ENCODE results near the gene TIMM21.

Gene TIMM21, protein sequence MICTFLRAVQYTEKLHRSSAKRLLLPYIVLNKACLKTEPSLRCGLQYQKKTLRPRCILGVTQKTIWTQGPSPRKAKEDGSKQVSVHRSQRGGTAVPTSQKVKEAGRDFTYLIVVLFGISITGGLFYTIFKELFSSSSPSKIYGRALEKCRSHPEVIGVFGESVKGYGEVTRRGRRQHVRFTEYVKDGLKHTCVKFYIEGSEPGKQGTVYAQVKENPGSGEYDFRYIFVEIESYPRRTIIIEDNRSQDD
- long read RNA-seq, transcript TIMM21-201 (6 exons, 3,095 nt), result major isoform, 53 of 68 reads
- long read RNA-seq, partial matches to known transcripts, result 2 of 68 reads
- long read RNA-seq, other reads (novel, unspliced or antisense), result 12 of 68 reads

DNA sequence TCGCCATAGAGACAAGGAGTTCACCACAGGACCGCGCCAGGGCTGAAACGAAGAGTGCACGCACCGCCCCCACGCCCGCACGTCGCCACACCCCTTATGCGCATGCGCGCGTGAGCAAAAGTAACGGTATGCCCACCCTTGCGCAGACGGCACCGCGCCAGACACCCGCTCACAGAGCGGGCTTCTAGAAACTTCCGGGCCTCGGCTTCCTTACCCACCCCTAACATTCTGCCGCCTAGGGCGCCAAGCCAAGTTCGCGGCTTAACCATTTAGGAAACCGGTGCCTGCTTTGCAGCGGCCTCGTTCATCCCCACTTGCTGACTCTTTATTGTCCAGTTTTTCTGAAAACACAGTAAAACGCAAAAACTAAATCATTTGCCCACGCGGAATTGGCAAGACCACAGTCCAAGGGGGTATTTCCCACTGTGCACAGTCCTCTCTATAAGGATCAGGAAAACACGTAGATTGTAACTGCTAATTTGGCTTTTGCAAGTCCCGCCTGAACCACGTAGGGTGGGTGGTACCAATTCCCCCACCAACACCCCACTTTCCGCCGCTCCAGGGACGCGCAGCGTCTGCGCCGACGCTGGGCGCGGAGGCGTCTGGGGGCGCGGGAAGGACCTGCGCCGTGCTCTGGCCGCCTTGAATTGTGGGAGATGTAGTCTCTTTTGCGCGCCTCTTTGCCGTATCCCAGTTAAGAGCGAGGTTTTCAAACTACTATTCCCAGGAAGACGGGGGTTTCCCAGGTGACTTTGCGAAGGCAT is at the start of gene TIMM21, which contains the start of gene FBXO15:
TSS of gene TIMM21 (plus strand) at position 745 of the 764 bp plus-strand sequence. CDS start 286 bp downstream, outside the sequence.
TSS of gene FBXO15 (minus strand) at position 56 of the 764 bp plus-strand sequence. CDS start at position 7, 49 bp downstream.
- no peaks in the 10 kb centered on the region for H3K27me3 ChIP-seq (ENCODE audit: insufficient read depth, poor library complexity, severe bottlenecking)
- DNase-seq (ENCODE audit: low read depth in 1 of 2, low spot score in 1 of 2), result peak; percentile 98 to 99
- peak within 1 kb of the TSS; percentile 62 for H3K4me3 ChIP-seq (replicated peaks; ENCODE audit: insufficient read depth, low read length)
- peak within 1 kb of the TSS; percentile 96 for H3K27ac ChIP-seq (replicated peaks)
- peak; percentile 44; the same call in 1 of the 2 replicates for TF ChIP-seq GABPA (IDR thresholded peaks at IDR 0.05; ENCODE audit: low read depth)
- peak; percentile 87 for TF ChIP-seq POLR2AphosphoS5 (IDR thresholded peaks at IDR 0.05; ENCODE audit: low read depth)
- no peak for TF ChIP-seq SPI1 (IDR thresholded peaks at IDR 0.05; ENCODE audit: borderline replicate concordance, low read depth)
- TF ChIP-seq, protein P1, sequence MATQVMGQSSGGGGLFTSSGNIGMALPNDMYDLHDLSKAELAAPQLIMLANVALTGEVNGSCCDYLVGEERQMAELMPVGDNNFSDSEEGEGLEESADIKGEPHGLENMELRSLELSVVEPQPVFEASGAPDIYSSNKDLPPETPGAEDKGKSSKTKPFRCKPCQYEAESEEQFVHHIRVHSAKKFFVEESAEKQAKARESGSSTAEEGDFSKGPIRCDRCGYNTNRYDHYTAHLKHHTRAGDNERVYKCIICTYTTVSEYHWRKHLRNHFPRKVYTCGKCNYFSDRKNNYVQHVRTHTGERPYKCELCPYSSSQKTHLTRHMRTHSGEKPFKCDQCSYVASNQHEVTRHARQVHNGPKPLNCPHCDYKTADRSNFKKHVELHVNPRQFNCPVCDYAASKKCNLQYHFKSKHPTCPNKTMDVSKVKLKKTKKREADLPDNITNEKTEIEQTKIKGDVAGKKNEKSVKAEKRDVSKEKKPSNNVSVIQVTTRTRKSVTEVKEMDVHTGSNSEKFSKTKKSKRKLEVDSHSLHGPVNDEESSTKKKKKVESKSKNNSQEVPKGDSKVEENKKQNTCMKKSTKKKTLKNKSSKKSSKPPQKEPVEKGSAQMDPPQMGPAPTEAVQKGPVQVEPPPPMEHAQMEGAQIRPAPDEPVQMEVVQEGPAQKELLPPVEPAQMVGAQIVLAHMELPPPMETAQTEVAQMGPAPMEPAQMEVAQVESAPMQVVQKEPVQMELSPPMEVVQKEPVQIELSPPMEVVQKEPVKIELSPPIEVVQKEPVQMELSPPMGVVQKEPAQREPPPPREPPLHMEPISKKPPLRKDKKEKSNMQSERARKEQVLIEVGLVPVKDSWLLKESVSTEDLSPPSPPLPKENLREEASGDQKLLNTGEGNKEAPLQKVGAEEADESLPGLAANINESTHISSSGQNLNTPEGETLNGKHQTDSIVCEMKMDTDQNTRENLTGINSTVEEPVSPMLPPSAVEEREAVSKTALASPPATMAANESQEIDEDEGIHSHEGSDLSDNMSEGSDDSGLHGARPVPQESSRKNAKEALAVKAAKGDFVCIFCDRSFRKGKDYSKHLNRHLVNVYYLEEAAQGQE (IDR thresholded peaks at IDR 0.05; ENCODE audit: insufficient replicate concordance, low read depth), result peak; percentile 49

DNA sequence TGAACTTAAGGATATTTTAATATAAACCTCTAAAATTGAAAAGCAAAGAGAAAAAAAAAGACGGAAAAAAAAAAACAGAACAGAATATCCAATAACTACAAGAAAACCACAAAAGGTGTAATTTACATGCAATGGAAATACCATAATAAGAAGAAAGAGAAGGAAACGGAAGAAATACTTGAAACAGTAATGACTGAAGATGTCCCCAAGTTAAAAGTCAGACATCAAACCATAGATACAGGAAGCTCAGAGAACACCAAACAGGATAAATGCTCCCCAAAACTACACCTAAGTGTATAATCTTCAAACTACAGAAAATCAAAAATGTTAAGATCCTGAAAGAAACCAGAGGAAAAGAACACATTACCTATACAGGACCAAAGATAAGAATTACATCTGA is 39.9 kb upstream of the TIMM21 start:
- Histone ChIP-seq H3K4me3 (replicated peaks; ENCODE audit: insufficient read depth, low read length) (no peak overlapping the region), H3K27me3 (ENCODE audit: insufficient read depth, poor library complexity, severe bottlenecking) (no peaks in the 10 kb centered on the region), H3K27ac (replicated peaks) (no peak overlapping the region)
- no peak for DNase-seq (ENCODE audit: low read depth in 1 of 2, low spot score in 1 of 2)
- TF ChIP-seq SPI1 (IDR thresholded peaks at IDR 0.05; ENCODE audit: borderline replicate concordance, low read depth), result no peak
- TF ChIP-seq POLR2AphosphoS5 (IDR thresholded peaks at IDR 0.05; ENCODE audit: low read depth), result no peak
- TF ChIP-seq GABPA (IDR thresholded peaks at IDR 0.05; ENCODE audit: low read depth), result no peak
- TF ChIP-seq, protein P2, sequence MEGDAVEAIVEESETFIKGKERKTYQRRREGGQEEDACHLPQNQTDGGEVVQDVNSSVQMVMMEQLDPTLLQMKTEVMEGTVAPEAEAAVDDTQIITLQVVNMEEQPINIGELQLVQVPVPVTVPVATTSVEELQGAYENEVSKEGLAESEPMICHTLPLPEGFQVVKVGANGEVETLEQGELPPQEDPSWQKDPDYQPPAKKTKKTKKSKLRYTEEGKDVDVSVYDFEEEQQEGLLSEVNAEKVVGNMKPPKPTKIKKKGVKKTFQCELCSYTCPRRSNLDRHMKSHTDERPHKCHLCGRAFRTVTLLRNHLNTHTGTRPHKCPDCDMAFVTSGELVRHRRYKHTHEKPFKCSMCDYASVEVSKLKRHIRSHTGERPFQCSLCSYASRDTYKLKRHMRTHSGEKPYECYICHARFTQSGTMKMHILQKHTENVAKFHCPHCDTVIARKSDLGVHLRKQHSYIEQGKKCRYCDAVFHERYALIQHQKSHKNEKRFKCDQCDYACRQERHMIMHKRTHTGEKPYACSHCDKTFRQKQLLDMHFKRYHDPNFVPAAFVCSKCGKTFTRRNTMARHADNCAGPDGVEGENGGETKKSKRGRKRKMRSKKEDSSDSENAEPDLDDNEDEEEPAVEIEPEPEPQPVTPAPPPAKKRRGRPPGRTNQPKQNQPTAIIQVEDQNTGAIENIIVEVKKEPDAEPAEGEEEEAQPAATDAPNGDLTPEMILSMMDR (IDR thresholded peaks at IDR 0.05; ENCODE audit: insufficient read depth, low read length), result no peak
- TF ChIP-seq, protein P1 (IDR thresholded peaks at IDR 0.05; ENCODE audit: insufficient replicate concordance, low read depth), result no peak

DNA sequence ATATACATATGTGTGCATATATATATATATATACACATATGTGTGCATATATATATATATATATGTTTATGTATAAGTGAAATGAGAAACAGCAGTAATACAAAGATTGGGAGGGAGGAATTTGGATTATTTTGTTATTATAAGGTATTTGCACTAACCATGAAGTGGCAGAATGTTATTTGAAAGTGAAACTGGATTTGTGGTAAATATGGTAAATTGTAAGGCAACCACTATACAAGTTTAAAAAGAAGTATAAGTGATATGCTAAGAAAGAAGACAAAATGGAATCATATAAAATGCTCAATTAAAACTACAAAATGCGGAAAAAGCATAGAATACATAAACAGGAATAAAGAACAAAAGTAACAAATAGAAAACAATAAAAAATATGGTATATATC is 38.2 kb upstream of the TIMM21 start:
- peaks cover 10% of the 10 kb centered on the region for H3K27me3 ChIP-seq (ENCODE audit: insufficient read depth, poor library complexity, severe bottlenecking)
- TF ChIP-seq SPI1 (IDR thresholded peaks at IDR 0.05; ENCODE audit: borderline replicate concordance, low read depth) (no peak), GABPA (IDR thresholded peaks at IDR 0.05; ENCODE audit: low read depth) (no peak), POLR2AphosphoS5 (IDR thresholded peaks at IDR 0.05; ENCODE audit: low read depth) (no peak)
- TF ChIP-seq, protein P2 (IDR thresholded peaks at IDR 0.05; ENCODE audit: insufficient read depth, low read length), result no peak
- TF ChIP-seq, protein P1 (IDR thresholded peaks at IDR 0.05; ENCODE audit: insufficient replicate concordance, low read depth), result no peak
- H3K27ac ChIP-seq (replicated peaks), result no peak overlapping the region
- DNase-seq (ENCODE audit: low read depth in 1 of 2, low spot score in 1 of 2), result no peak
- no peak overlapping the region for H3K4me3 ChIP-seq (replicated peaks; ENCODE audit: insufficient read depth, low read length)

All from HL-60 (cell line).